Stimulated activated naive CD8-positive, alpha-beta T cell treated with anti-CD3 and anti-CD28 coated beads, Interleukin-15, amount 100 ng/mL, for 72 hours (primary cell): ENCODE data around the gene TAS2R5.
"Not testable (repeated sequence)": the region's sequence is repeated elsewhere in the genome, so short reads cannot be mapped to it uniquely, and the experiment has no call there.

Experiments
- ATAC-seq: fragments of 150-1000 bp; cut with Tn5 transposase; 2 replicates; pipeline ENCODE4 v1.10.0; 2021; ENCODE audit warnings: mild to moderate bottlenecking, moderate library complexity
- DNase-seq, 2 donors: peaks; one replicate each; pipeline ENCODE4 v3.0.0; 2021 to 2022
- H3K27ac Mint-ChIP-seq, 2 donors: one replicate each; pipeline ENCODE4 v1.8.0; 2022; ENCODE audit warnings: mild to moderate bottlenecking in 2 of 2, mixed read lengths in 2 of 2, moderate library complexity in 2 of 2
- H3K27me3 Mint-ChIP-seq: one replicate; pipeline ENCODE4 v1.8.0; 2022; ENCODE audit warnings: mixed read lengths
- H3K4me1 Mint-ChIP-seq: one replicate; pipeline ENCODE4 v1.8.0; 2022; ENCODE audit warnings: mild to moderate bottlenecking, mixed read lengths
- H3K4me3 Mint-ChIP-seq, 2 donors: one replicate each; pipeline ENCODE4 v1.8.0; 2022; ENCODE audit warnings: mild to moderate bottlenecking in 2 of 2, mixed read lengths in 2 of 2, moderate library complexity in 1 of 2
- H3K9me3 Mint-ChIP-seq, 2 donors: one replicate each; pipeline ENCODE4 v1.8.0; 2022; ENCODE audit warnings: mixed read lengths in 2 of 2

TAS2R5 gene, protein sequence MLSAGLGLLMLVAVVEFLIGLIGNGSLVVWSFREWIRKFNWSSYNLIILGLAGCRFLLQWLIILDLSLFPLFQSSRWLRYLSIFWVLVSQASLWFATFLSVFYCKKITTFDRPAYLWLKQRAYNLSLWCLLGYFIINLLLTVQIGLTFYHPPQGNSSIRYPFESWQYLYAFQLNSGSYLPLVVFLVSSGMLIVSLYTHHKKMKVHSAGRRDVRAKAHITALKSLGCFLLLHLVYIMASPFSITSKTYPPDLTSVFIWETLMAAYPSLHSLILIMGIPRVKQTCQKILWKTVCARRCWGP

DNA sequence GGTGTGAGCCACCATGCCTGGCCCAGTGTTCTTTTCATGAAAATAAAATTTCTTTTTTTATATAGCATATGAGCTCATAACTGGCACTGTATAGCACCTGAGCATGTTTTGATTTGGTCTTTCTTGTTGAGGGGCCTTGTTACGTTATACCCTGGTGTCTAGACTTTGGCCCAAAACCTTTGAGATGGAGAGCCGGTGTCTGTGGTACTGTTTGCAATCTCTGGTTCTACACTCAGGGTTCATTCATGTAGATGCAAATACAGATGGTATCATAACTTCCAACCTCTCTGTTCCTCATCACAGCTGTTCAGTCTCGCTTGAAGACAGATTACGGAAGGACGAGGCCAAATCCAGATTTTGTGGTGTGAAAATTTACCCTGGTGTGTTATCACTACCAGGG lies at the start of gene TAS2R5:
TSS of gene TAS2R5 (plus strand) at position 301 of the 400 bp plus-strand sequence. CDS start 145 bp downstream, outside the sequence.
- no peaks in the 10 kb centered on the region for H3K27me3 Mint-ChIP-seq
- H3K9me3 Mint-ChIP-seq = no peaks in the 10 kb centered on the region
- no peak within 1 kb of the TSS for H3K4me3 Mint-ChIP-seq
- peak within 1 kb of the TSS in 1 of 2 donors; percentile 82 for H3K27ac Mint-ChIP-seq
- ATAC-seq = no peak
- H3K4me1 Mint-ChIP-seq = no peaks in the 10 kb centered on the region
- DNase-seq = no peak

DNA sequence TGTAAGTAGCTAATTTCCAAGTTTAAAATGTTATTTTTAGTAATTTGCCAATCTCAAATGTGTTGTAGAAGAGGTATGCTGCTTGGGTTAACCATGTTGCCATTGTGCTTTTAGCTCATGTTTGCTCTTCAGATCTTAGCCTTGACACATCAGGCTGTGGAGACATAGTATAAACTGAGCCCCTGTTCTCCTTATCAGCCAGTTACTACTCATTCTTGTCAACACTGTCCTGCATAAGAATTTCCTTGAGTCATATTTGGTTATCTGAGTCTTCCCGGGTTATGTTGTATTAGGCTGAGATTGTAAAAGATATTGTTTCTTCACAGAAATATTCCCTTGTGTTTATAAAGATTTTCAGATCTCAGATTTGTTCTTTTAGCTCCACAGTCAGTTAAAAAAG lies 47.8 kb upstream of the TAS2R5 start:
- Mint-ChIP-seq H3K4me3 (no peak overlapping the region), H3K4me1 (peaks cover 52% of the 10 kb centered on the region), H3K27me3 (no peaks in the 10 kb centered on the region), H3K27ac (peak overlapping the region; percentile 52 to 59), H3K9me3 (no peaks in the 10 kb centered on the region)
- no peak for DNase-seq
- no peak for ATAC-seq

DNA sequence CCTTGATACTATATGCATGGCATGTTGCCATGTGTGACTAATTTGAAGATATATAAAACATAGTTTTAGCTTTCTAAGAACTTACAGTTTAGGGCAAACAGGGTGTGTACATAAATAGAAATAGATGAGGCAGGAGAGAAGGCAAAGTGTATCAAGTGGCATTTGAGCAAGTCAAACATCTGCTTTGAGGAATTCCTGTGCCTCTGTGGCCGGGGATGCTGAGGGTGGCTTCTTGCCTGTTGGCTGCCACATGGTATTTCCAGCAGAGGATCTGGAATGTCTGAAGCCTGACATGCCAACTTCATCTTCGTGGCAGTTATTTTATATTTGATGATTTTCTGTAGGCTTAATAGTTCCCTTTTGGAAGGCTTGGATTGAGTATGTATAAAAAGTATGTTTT lies 45.9 kb upstream of the TAS2R5 start:
- Mint-ChIP-seq H3K27me3 (no peaks in the 10 kb centered on the region), H3K4me1 (peaks cover 38% of the 10 kb centered on the region), H3K27ac (no peak overlapping the region), H3K4me3 (no peak overlapping the region), H3K9me3 (no peaks in the 10 kb centered on the region)
- ATAC-seq = no peak
- no peak for DNase-seq

DNA sequence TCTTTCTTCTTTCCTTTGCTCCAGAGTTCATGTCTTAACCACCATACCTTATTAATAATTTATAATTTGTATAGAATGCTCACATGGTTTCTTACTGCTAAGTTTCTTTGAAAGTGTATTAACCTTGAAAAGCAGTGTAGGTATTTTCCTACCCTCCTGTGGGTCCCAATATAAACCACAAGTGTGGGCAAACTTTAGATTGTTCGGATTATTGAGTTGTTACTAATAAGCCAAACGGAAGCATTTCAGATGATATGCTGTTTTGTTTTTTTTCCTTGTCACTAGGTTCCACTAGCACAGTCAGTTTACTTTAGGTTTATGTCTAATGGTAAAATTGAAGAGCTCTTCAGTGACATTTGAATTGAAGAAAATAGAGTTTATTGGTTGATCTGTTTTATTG lies 41.6 kb upstream of the TAS2R5 start:
- no peak overlapping the region for H3K4me3 Mint-ChIP-seq
- ATAC-seq = no peak
- peaks cover 9% of the 10 kb centered on the region for H3K4me1 Mint-ChIP-seq
- H3K27ac Mint-ChIP-seq = no peak overlapping the region
- H3K27me3 Mint-ChIP-seq = no peaks in the 10 kb centered on the region
- peaks cover 15 to 23% of the 10 kb centered on the region in 2 donors for H3K9me3 Mint-ChIP-seq
- no peak for DNase-seq

DNA sequence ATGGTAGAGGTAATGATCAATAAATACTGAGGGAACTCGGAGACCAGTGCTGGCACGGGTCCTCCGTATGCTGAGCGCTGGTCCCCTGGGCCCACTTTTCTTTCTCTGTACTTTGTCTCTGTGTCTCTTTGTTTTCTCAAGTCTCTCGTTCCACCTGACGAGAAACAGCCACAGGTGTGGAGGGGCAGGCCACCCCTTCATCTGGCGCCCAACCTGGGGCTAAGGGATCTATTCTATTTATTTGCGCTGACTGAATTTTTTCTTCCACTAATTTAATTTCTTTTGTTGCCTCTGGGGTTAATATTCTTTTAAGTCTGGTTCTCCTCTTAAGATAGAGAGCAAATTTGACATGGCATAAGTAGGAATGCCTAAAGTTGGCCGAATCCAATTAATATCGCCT lies 38.1 kb upstream of the TAS2R5 start:
- not testable (repeated sequence) for ATAC-seq, H3K4me1 Mint-ChIP-seq, H3K4me3 Mint-ChIP-seq, H3K27ac Mint-ChIP-seq, H3K27me3 Mint-ChIP-seq, DNase-seq
- H3K9me3 Mint-ChIP-seq = peaks cover 15 to 23% of the 10 kb centered on the region in 2 donors

DNA sequence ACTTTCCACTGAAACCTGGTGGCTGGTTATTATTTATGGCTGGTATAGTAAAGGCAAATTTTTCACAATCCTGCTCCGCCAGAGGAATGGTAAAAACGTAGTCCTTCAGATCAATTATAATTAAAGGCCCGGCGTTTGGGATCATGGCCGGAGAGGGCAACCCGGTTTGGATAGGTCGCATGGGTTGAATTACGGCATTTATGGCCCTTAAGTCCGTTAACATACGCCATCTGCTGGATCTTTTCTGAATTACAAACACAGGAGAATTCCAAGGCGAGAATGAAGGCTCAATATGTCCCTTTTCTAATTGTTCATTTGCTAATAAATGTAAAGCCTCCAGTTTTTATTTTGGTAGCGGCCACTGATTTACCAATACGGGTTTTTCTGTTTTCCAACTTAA lies 37.4 kb upstream of the TAS2R5 start:
- DNase-seq = no peak
- peaks cover 15 to 23% of the 10 kb centered on the region in 2 donors for H3K9me3 Mint-ChIP-seq
- H3K27me3 Mint-ChIP-seq = no peaks in the 10 kb centered on the region
- no peaks in the 10 kb centered on the region for H3K4me1 Mint-ChIP-seq
- no peak for ATAC-seq
- no peak overlapping the region for H3K4me3 Mint-ChIP-seq
- no peak overlapping the region for H3K27ac Mint-ChIP-seq

DNA sequence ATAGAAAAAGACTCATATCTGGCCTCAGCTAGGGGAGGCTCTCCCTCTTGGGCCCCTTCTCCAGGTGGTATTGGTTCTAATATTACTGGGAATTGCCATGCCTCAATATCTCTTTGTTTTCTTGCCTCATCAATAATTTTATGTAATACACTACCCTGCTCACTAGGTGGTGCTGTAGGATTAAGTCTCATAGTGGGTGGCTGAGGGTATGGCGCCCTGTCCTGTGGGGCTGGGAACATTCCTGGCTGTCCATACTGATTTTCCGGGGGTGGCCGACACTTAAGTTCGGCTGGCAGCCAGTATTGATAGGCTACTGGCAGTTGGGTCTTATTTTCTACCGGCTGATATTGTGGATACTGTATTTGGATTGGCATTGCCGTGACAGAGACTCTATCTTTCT lies 35.1 kb upstream of the TAS2R5 start:
- Mint-ChIP-seq H3K27me3 (no peaks in the 10 kb centered on the region), H3K4me3 (no peak overlapping the region), H3K27ac (no peak overlapping the region), H3K9me3 (peaks cover 13 to 23% of the 10 kb centered on the region in 2 donors), H3K4me1 (no peaks in the 10 kb centered on the region)
- ATAC-seq = no peak
- peak in 1 of 2 donors; percentile 21 for DNase-seq

DNA sequence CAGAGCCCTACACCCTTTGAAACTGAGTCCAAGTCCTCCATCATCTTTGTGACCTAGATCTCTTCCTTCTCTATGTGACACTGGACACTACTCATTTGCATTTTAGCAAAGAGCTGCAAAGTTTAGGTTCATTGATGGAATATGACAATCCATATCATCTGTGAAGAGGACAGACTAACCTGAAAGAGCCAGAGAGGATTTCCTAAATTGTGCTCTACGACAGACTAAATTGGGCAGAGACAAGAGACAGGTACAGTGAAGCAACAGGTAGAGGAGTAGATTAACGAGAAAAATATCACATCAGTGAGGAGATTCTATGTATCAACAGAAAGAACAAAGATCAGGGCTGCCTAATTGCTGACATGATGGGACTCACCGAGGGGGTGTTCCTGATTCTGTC lies 26.2 kb upstream of the TAS2R5 start, which contains the start of gene TAS2R3:
TSS of gene TAS2R3 (plus strand) at position 301 of the 400 bp plus-strand sequence. CDS start at position 363, 62 bp downstream.
- H3K4me1 Mint-ChIP-seq = no peaks in the 10 kb centered on the region
- no peak within 1 kb of the TSS for H3K4me3 Mint-ChIP-seq
- peak within 1 kb of the TSS in 1 of 2 donors; percentile 57 for H3K27ac Mint-ChIP-seq
- ATAC-seq (no peak), DNase-seq (no peak)
- no peaks in the 10 kb centered on the region for H3K27me3 Mint-ChIP-seq
- H3K9me3 Mint-ChIP-seq = no peaks in the 10 kb centered on the region

DNA sequence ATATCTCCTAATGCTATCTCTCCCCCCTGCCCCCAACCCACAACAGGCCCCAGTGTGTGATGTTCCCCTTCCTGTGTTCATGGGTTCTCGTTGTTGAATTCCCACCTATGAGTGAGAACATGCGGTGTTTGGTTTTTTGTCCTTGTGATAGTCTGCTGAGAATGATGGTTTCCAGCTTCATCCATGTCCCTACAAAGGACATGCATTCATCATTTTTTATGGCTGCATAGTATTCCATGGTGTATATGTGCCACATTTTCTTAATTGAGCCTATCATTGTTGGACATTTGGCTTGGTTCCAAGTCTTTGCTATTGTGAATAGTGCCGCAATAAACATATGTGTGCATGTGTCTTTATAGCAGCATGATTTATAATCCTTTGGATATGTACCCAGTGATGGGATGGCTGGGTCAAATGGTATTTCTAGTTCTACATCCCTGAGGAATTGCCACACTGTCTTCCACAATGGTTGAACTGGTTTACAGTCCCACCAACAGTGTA lies 19.9 kb upstream of the TAS2R5 start:
- H3K4me3 Mint-ChIP-seq, H3K4me1 Mint-ChIP-seq, ATAC-seq, H3K27ac Mint-ChIP-seq, H3K27me3 Mint-ChIP-seq, DNase-seq: not testable (repeated sequence)
- H3K9me3 Mint-ChIP-seq = peaks cover 5 to 12% of the 10 kb centered on the region in 2 donors

DNA sequence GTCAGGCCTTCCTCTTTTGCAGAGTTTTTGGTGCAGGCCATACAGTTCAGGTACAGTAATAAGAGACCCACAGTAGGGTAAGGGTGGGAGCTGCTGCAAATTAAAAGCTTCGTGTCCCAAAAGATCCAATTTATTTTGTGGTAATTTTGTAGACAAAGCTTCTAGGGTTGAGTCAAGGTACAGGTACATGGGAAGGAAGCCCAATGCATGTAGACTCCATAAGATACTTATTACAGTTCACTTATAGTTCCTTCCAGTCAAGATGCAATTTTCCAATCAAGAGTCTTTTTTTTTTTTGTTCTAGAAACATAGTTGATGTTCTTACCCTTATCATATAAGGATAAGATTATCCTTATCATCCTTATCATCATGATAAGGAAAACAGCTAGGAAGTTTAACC lies 13.6 kb upstream of the TAS2R5 start, which contains the start of gene TAS2R4:
TSS of gene TAS2R4 (plus strand) at position 301 of the 400 bp plus-strand sequence. CDS start 1,815 bp downstream, outside the sequence.
- Mint-ChIP-seq H3K27me3 (no peaks in the 10 kb centered on the region), H3K4me1 (no peaks in the 10 kb centered on the region), H3K27ac (no peak within 1 kb of the TSS), H3K4me3 (no peak within 1 kb of the TSS), H3K9me3 (peaks cover 5 to 12% of the 10 kb centered on the region in 2 donors)
- ATAC-seq = no peak
- DNase-seq = no peak

DNA sequence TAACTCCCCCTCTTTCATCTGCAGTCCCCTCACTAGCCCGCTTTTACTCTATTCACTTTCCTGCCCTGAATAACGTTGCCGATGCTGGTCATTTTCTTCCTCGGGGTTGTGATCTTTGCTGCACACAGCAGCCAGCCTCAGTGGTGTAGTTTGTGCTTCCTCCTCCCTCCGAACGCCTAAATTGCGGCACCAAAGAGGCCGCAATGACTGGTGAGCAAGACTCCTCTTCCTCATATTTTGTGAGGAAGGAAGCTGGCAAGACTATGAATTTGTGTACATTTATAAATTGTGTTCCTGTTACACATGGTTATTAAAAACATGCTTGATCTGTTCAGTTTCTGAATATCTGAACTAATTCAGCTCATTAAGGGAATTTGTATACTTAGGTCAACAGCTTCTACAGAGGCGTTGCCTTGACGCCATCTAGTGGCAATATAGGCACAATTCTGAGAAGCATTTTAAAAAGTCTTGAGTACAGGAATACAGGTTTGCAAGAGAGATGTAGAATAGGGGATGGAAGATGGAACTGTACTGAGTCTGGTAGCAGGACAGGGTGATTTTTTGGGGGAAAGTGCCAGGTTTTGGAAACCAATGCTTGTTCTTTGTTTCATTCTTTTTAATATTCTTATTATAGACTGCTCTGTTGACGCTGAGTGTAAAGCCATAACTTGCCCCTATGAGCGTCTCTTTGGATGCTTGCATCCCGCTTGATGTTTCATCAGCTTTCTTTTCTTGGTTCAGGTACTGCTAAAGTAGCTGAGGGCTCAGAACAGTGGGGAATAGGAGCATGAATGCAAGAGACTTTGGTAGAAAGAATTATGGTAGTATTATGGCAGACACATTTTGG lies 4.1 kb upstream of the TAS2R5 start:
- Mint-ChIP-seq H3K27me3 (no peaks in the 10 kb centered on the region), H3K4me3 (no peak overlapping the region), H3K4me1 (no peaks in the 10 kb centered on the region), H3K9me3 (no peaks in the 10 kb centered on the region), H3K27ac (peak overlapping the region in 1 of 2 donors; percentile 29)
- ATAC-seq = peak; percentile 68
- no peak for DNase-seq

DNA sequence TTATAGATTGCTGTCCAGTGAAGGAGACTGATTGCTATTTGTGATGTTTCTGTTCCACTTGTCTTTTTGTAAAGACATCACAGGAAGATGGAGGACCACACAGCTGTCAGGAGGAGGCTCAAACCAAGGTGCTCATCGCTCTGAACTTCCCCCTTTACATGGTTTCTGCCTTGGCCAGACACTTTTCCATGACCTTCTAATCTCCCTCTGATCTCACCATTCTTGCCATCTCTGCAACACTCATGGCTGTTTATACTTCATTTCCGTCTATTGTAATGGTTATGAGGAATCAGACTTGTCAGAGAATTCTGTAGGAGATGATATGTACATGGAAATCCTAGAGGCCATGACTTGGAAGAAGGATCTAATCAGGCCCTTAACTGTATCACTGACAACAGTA lies 1.7 kb upstream of the TAS2R5 start:
- Mint-ChIP-seq H3K4me3 (no peak overlapping the region), H3K27ac (no peak overlapping the region)
- DNase-seq = no peak

DNA sequence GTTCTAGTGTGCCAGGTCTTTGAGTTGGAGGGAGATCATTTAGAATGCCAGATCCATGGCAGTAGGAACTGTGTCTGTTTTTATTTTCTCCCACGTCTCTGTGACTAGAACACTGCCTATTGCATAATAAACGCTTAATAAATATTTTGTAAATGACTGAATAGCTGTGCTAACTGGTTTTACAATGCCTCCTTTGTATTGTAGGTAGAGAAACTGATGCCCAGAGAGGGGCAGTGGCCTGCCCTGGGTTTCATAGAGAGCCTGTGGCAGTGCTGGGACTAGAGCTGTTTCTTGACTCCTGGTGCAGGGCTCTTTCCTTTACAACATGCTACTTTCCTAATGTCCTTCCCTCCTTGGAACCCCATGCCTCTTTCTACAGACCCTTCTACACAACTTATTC lies 2.5 kb downstream of the TAS2R5 start:
- Mint-ChIP-seq H3K4me1 (no peaks in the 10 kb centered on the region), H3K4me3 (no peak overlapping the region), H3K27me3 (no peaks in the 10 kb centered on the region), H3K27ac (no peak overlapping the region), H3K9me3 (no peaks in the 10 kb centered on the region)
- DNase-seq = no peak
- ATAC-seq = no peak

More for the DNA sequence above, 1.7 kb upstream of the TAS2R5 start:
- no peaks in the 10 kb centered on the region for H3K27me3 Mint-ChIP-seq
- H3K4me1 Mint-ChIP-seq = no peaks in the 10 kb centered on the region
- ATAC-seq = no peak
- no peaks in the 10 kb centered on the region for H3K9me3 Mint-ChIP-seq

DNA sequence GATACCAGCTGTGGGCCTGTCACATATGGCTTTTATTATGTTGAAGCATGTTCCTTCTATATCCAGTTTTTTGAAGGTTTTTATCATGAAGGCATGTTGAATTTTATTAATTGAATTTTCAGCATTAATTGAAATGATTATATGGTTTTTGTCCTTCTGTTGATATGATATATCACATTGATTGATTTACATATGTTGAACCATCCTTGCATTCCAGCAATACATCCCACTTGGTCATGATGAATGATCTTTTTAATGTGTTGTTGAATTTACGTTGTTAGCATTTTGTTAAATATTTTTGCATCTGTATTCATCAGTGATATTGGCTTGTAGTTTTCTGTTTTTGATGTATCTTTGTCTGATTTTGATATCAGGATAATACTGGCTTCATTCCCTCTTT lies 30.1 kb downstream of the TAS2R5 start:
- Mint-ChIP-seq H3K4me3 (no peak overlapping the region), H3K4me1 (no peaks in the 10 kb centered on the region), H3K27ac (no peak overlapping the region), H3K9me3 (peaks cover 44 to 52% of the 10 kb centered on the region in 2 donors), H3K27me3 (no peaks in the 10 kb centered on the region)
- no peak for DNase-seq
- ATAC-seq = no peak

DNA sequence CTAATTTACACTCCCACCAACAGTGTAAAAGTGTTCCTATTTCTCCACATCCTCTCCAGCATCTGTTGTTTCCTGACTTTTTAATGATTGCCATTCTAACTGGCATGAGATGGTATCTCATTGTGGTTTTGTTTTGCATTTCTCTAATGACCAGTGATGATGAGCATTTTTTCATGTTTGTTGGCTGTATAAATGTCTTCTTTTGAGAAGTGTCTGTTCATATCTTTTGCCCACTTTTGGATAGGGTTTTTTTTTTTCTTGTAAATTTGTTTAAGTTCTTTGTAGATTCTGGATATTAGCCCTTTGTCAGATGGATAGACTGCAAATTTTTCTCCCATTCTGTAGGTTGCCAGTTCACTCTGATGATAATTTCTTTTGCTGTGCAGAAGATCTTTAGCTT lies 32.4 kb downstream of the TAS2R5 start:
- not testable (repeated sequence) for ATAC-seq, H3K4me3 Mint-ChIP-seq, H3K27ac Mint-ChIP-seq, H3K4me1 Mint-ChIP-seq, H3K27me3 Mint-ChIP-seq, DNase-seq
- peaks cover 38 to 53% of the 10 kb centered on the region in 2 donors for H3K9me3 Mint-ChIP-seq

DNA sequence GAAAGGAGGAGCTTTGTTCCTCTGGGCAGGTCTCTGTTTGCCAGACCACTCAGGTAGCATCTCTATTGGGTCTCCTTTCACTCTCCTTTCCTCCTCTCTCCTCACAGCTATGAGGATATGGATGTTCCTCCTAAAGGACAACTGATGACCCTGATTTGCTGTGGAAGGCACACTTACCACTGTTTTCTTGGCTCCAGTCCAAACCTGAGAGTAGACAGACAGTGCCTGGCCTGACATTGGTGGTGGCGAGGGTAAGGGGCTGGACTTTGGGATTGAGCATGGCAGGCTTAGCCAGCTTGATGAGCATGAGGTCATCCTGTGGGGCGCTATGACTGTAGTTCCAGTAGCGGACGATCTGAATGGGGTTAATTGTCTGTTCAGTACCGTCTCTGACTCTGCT lies 47.7 kb downstream of the TAS2R5 start:
- no peaks in the 10 kb centered on the region for H3K9me3 Mint-ChIP-seq
- DNase-seq = no peak
- H3K4me1 Mint-ChIP-seq = no peaks in the 10 kb centered on the region
- H3K4me3 Mint-ChIP-seq = no peak overlapping the region
- no peaks in the 10 kb centered on the region for H3K27me3 Mint-ChIP-seq
- ATAC-seq = no peak
- no peak overlapping the region for H3K27ac Mint-ChIP-seq
